GM21390 (cell line): ENCODE results near the gene FOLR2.

Source experiments
- ATAC-seq: cut with Tn5 transposase; IDR thresholded peaks from one replicate; pipeline ENCODE4 v1.9.1; 2021; ENCODE audit not compliant: unreplicated experiment

The FOLR2 gene

DNA sequence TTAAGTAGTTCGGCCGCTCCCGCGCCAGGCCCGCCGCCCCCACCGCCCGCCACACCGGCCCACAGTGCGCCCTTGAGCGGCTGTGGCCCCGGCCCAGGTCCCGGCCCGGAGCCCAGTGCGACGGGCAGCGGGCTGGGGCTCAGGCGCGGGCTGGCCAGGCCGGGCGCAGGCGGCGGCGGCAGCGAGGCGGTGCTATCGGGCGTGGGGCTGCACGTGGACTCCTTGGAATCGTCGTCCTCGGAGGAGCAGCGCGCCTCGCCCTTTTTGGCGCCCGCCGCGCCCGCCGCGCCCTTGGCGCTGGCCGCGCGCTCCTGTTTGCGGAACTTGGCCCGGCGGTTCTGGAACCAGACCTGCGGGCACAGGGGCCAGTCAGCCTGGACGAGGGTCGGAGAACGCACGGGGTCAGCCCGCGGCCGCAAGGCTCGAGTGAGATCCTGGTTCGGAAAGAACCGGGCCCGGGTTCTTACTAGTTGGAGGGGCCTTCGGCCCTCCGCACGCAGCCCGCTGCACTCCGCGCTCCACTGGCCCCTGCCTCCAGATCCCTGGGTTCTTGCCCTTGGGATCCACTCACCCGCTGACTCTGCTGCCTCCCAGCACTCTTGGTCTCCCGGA, 23.4 kb downstream of the FOLR2 start:
- ATAC-seq: no peak

DNA sequence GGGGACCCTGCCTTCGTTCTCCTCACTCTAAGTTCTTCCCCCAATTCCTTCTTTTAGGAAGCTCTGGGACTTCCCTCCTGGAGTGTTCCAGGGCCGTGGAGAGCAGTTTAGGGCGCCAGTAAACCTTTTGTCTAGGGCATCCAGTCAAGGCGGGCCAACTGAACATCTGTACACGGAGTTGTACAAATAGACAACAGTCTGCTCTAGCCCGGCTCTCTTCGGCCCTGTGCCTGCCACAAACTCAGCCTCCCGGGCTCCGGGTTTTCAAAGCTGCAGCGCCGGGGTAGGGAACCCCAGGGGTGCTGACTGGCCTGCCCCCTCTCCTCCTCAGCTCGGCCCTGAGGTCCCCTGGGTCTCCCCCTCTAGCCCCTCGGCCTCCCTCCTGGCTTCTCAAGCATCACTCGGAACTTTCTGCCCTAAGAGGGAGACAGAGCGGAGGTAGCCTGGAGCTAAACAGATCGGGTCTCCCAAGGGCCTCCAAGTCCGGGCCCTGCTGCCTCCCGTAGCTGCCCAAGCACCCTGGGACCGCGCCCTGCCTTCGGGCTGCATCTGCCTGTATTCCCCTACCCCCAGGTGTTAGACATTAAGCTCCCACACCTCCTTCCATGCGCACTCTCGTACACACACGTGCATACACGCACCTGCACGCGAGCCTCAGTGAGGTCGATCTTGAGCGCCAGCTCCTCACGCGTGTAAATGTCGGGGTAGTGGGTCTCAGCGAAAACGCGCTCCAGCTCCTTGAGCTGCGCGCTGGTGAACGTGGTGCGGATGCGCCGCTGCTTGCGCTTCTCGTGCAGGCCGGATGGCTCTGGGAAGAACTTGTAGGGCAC, 24.1 kb downstream of the FOLR2 start:
- ATAC-seq: no peak

DNA sequence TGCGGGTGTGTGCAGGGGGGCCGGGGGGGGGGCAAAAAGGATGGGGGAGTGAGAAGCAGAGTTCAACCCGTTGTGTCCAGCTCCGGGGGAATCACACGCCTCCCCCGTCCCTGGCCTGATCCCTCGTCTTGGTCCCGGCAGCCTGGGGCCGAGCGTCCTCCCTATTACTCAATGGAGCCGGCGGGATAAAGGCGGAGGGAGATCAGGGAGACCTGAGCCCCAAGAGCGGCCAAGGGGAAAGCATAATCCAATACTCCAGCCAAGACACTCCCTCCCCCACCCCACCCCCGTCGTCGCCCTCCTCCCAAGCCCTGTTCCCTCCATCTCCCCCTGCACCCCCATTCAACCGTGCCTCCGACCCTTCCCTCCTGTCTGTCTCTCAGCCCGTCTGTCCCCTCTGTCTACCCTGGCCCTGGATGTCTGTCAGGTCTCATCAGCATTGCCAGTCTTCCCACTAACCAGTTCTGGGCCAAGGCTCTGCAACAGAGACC, 24.7 kb downstream of the FOLR2 start:
- ATAC-seq: no peak

DNA sequence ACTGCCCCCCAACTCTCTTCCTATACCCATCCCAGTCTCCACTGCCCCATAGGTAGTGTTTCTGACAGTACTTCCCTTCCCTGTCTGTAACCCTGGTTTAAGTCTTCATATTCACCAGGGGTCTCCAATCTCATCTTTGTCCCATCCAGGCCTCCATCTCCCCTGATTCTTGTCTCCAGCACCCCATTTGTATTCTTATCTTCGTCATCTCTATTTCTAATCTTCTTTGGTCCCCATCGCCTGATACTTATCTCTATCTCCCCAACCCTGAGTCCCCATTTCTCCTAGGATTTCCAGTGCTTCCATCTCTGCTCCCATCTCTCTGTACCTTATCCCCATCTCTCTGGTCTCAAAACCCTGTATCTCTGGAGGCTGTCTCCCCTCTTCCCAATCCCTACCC, 25.5 kb downstream of the FOLR2 start:
- ATAC-seq: no peak

DNA sequence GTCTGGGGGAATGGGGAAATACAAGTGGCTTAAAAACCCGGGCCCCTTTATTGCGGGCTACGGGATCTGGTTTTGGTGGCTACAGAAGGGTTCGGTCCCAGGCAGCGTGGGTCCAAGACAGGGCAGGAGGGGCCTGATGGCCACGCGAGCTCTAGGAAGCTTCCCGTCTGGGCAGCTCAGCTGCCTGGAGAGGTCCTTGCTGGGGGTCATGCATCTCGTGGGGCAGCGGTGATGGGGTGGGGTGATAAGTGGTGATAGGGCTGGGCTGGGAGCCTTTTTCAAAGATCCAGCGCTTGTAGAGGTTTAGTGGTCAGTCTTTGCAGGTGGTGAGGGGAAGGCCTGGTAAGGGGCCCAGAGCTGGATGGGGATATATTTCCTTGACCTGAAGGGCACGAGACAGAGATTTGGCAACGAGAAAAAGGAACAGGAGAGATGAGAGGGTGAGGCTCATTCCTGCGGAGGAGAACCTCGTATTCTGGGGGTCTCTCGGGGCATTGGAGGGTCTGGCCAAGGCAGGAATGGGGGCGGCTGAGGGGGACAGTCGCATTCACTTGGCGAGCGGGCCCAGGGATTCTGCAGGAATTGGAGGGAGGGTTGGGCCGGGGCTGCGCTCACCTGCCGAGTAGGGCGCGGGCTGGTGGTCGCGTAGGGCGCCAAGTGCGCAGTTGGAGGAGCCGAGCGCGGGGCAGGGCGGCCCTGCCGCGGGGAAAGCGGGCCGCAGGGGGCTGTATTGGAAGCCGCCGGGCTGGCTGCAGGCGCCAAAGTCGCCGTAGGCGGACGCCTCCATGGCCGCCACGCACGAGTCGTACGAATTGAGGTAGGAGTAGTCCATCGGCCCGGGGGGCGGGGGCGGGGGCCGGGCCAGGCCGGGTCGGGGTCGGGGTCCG, 26.8 kb downstream of the FOLR2 start:
- no peak for ATAC-seq

DNA sequence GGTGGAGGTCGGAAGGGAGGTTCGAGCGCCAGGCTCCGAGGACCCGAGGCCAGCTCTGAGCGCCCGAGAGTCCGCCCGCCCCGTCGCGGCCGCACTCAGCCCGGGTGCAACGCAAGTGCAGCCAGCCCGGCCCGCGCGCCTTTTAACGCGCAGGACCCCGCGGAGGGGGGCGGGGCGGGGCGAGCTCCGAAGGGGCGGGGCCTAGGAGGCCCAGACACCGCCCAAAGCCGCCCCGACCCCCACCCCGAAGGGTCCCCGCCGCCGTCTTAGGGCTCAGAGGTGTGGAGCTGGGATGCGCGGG, 27.4 kb downstream of the FOLR2 start, which contains the start of gene PHOX2A:
PHOX2A (minus strand) TSS at position 117 of the 301 bp plus-strand sequence. CDS start 172 bp downstream, outside the sequence.
- ATAC-seq: no peak

DNA sequence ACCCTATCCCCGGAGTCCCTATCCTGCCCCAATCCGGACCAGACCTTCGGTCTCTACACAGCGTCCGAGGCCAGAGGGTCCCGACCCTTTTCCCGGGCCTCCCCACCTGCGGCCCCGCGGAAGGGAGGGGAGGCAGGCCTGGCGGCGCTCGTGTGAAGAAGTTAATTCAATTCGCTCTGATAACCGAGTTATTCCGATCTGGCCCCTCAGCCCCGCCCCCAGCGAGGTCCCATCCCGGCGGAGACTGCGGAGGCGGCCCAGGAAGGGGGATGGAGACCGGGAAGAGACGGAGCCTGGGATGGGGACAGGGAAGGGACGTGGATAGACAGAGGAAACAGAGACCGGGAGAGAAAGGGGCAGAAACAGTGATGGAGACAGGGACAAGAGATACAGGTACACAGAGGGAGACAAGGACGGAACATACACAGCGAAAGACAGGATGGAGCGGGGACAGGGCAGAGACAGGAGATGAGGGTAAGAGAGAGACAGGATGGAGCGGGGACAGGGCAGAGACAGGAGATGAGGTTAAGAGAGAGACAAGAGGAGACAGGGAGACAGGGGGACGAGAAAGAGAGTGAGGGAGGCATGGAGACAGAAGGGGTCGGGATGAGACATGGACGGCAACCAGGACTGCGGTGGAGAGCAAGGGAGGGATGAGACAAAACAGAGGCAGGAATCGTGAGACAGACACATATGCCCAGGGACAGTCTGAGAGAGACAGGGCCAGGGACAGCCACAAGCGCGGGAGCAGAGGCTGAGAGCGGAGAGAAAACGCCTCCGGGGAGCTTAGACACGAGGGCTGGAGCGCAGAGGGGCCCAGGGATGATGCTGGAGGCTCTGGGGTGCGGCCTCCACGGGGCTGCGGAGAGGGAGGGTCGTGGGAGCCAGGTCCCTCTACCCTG, 28.0 kb downstream of the FOLR2 start:
- no peak for ATAC-seq

DNA sequence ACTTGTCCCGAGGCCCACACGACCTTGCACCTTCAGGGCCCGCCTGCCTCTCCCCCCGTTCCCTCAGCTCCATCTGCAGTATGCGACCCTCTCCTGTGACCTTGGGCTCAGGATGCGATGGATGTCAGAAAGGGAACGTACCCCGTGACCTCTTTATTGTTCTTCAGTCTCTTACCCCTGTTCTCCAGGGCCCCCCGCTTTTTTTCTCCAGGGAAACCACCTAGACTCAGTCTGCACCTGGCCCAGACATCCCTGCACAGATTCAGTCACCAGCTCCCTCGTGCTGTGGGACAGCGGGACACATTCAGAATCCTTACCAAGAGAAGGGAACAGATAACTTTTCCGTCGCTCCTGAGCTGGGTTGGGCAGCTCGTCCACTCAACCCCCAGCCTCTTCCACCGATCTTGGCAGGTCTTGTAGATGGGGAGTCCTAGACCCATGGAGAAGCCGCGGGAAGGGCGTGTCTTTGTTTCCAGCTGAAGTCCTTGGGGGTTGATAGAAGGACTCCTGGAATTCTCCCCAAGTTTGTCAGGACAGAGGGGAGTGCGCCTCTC, 28.7 kb downstream of the FOLR2 start:
- ATAC-seq: no peak

DNA sequence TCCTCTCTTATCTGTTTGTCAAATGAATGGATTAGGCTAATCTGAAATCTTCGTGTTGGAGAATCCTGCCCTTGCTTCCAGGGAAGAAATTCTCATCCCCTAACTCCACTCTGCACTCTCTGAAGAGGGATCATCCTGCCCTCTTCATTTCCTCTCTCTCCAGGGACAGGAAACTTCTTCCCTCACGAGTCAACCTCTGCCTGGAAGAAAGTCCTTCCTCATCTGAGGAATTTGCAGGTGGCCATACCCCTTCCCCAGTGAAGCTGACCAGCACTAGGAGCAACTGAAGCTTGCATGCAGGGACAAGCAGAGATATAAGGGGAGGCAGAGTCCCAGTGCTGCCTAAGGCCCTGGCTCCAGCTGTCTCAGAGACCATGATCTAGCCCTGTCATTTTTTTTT, 31.0 kb downstream of the FOLR2 start:
- ATAC-seq: no peak

DNA sequence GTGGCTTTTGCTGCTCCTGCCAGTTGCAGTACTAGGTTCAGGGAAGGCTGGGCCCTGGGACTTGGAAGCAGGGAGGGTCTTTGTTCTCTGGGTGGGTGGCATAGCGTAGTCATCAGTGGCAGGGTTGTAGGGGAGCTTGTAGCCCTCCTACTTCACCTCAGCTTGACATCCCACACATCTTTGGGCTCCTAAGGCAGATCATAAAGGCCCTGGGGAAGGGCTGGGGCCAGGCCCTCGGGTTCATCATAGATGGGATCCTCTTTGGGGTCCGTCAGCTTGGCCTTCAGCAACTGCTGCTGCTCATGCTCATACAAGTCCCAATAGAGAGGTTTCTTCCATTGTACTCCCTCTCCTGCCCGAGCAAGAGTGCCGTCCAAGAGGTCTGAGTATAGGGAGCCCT, 33.4 kb downstream of the FOLR2 start:
- ATAC-seq: no peak

DNA sequence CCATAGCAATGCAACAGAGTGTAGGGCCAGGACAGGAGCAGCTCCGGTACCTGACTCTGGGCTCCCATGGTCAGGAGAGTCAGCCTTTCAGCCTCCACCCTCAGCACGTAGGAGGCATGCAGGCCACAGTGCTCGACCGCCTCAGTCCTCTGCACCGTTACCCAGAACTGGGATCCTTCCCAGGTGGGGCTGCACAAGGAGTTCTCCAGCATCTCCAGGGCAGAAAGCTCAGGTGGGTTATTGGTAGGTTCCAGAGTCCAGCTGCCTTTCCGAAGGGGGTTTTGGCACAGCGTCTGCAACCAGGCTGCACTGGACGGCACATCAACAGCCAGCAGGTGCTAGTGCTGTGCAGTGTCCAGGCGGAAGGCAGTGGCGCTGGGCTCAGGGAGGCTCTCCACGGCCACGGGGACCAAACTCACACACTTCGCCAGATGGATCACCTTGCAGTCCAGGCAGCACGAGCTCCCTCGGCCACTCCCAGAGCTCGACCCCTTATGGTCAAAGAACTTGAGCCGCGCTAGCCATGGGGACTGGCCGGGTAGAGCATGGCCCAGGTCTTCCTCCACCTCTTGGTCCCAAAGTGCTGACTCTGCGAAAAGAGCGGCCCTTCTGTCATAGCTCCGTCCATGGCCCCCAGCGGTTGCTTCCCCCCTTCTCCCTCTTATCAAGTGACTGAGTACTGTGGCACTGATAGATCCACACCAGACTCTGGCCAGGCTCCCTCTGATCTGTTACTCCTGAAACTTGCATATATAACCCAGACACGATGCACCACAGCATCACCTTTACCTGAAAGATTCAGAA, 34.3 kb downstream of the FOLR2 start:
- no peak for ATAC-seq

DNA sequence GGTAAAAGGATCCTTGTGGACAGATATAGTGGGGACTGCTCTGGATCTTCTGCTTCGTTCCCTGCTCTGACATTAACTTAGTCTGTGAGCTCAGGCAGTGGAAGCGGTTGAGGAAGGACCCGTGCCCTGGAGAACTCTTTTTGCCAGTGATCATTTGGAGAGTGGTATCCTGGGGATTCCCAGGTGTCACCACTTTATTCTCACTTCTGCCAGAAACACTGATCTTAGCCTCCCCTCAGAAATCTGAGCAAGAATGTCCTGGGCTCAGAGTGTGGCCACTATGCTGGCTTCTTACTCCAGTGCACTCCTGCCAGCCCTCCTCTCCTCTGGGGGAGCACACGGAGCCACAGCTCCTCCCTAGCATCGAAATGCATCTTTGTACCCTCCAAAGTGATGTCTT, 35.0 kb downstream of the FOLR2 start:
- no peak for ATAC-seq

DNA sequence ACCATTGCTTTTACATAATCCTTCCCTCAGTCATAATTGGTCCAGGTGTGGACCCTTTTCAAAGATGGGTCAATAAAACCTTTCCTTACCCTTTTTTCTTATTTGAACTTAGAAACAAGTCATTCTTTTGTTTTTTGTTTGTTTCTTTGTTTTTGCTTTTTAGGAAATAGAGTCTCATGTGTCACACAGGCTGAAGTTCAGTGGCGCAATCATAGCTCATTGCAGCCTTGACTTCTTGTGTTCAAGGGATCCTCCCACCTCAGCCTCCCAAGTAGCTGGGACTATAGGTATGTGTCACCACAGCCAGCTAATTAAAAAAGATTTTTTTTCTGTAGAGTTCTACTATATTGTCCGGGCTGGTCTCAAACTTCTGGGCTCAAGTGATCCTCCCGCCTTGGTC, 36.8 kb downstream of the FOLR2 start:
- no peak for ATAC-seq

DNA sequence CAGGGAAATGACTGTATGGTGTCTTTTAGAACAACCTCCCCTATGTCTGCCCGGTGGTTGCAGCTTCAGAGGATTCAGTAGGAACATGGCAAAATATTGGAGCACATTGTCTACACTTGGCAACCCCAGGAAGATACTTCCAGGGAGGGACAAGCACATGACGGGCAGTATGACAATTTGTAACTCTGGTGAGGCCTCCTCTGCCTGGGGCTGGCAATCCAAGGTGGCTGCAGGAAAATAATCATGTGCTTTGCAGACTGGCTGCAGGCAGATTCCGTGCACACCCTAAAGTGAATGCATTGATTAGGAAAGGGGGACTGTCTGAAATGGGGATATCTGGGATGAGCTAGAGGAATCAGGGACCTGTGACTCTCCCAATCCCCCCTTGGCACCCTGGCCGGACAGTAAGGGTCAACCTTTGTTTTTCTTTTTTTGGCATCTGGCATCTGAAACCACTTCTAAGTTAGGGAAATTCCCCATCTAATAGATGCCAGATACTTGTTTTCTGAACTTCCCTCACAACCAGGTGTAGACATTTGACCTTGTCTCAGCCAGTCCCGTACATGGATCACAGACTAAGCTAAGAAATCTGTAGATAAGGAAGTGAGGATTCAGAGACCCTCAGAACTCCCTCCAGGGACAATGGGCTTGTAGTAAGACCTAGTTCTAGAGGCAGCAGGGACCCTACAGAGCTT, 37.9 kb downstream of the FOLR2 start:
- ATAC-seq: no peak

DNA sequence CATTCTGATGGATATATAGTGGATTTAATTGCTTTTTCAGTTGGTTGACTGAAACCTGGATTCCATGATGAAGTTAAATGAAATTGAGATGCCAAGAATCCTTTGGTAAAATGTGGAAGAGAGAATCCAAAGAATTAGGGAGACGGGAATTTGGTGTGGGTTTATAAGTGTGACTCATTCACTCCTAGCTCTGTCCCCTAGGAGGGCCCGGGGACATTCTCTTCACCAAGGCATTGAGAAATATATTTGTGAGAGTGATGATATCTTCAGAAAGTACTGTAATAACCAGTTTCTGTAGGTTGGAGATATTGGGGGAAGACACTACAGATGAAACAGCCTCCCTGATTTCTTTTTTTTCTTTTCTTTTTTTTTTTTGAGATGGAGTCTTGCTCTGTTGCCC, 41.0 kb downstream of the FOLR2 start:
- no peak for ATAC-seq

DNA sequence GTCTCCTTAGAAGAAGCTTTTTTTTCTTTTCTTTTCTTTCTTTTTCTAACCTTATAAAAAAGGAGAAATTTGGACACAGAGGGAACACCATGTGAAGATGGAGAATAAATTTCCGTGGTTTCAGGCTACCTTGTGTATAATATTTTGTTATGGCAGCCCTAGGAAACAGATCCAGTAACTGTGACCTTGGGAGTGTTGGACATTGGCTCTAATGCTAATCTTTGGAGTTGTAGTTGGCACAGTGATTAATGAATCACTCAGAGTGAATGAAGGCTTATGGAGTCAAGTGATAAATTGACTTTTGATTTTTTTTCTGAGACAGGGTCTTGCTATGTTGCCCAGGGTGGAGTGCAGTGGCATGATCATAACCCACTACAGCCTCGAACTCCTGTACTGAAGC, 42.9 kb downstream of the FOLR2 start:
- no peak for ATAC-seq

DNA sequence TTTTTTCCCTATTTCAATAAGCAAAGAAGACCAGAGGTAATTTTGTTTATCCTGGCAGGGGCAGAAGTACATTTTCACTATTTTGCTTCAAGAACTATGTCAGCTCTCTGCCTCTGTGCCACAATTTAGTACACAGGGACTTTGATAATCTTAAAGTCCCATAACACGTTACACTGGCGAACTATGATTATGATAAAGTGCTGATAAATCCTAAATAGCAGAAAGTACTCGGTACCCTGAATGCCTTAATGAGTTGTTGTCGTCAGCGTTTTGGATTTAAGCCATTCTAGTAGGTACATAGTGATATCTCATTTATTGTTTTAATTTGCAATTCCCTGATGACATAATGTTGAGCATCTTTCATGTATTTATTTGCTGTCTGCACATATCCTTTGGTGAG, 44.0 kb downstream of the FOLR2 start:
- ATAC-seq: no peak

DNA sequence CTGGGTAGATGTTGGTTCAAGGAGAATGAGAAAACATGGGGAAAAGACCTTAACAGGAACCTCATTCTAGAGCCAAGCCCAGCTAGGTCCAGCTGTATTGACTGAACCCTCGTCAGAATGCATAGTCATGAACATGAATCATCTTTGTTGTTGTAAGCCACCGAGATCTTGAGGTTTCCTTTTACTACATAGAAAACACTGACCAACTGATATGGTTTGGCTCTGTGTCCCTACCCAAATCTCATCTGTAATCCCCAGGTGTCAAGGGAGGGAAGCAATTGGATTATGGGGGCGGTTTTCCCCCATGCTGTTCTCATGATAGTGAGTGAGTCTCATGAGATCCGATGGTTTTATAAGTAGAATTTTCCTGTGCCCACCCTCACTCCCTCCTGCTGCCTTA, 46.8 kb downstream of the FOLR2 start:
- ATAC-seq: no peak

DNA sequence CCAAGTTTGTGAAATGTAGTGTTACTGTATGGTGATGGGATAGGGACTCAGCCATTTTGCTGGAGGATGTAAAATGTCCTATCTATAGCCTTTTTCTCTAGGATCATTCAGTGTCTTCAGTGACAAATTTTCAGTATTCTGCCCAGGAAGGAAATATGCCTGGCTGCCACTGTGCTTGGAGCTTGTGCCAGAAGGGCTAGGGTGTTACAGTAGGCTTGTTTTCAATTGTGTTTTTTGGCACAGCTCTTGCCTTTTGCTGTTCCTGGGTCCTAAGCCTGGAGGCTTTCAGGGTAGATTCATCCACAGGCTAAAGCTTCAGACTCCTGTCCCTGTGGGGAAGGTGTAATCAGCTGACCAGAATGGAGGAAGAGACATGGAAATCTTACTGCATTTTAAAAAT, 49.4 kb downstream of the FOLR2 start:
- ATAC-seq: no peak
